GM12878 (cell line): Measurements from ENCODE around the gene CCL16. TPM values are rescaled to one million over a fixed set of nuclear protein-coding genes. Genes with fewer than 3 reads are reported as not detected.

Experiments
- ATAC-seq: fragments of 200-7000 bp; cut with Tn5 transposase; 3 replicates; pipeline ENCODE4 v1.9.1; 2020; ENCODE audit warnings: mild to moderate bottlenecking, moderate library complexity
- BruUV-seq: library from RNA; stranded (reverse); fragments of 400-500 nt; replicated peaks from 2 replicates; lab custom pipeline; 2021; lab: Mats Ljungman, UMichigan
- CTCF ChIA-PET: fragments of 300-600 bp; sonication (Branson Sonifier 250); formaldehyde crosslinking; extraction: SDS; loops from one replicate; lab custom pipeline; 2021; ENCODE audit warnings: inconsistent platforms; lab: Yijun Ruan, JAX
- POLR2A ChIA-PET: fragments of 350-600 bp; formaldehyde crosslinking; extraction: SDS; loops from one replicate; lab custom pipeline; 2021; ENCODE audit warnings: inconsistent platforms; lab: Charles Lee
- RAD21 ChIA-PET: fragments of 300-600 bp; sonication (Branson Sonifier 250); formaldehyde crosslinking; loops from one replicate; lab custom pipeline; 2023; ENCODE audit warnings: antibody characterized with exemption; ENCODE audit not compliant: unreplicated experiment; lab: Charles Lee
- SMC1A ChIA-PET: fragments of 300-600 bp; sonication (Branson Sonifier 250); formaldehyde crosslinking; loops from one replicate; lab custom pipeline; 2023; ENCODE audit not compliant: unreplicated experiment, uncharacterized antibody; lab: Charles Lee
- DNase-seq: peaks from one replicate; pipeline ENCODE4 v3.0.0-alpha.2; 2011; ENCODE audit warnings: low read depth, low spot score
- FAIRE-seq: peaks from 3 replicates; lab custom pipeline; 2011; peaks lifted over from hg19 to GRCh38; lab: Jason Lieb, UNC
- H2AFZ ChIP-seq: 2 replicates; pipeline ENCODE4 v1.6.0; 2011; ENCODE audit warnings: low read depth, low read length, control low read depth; ENCODE audit not compliant: control insufficient read depth
- H3K27ac ChIP-seq: 2 replicates; pipeline ENCODE4 v1.5.1; 2011; ENCODE audit warnings: control low read depth; ENCODE audit not compliant: control insufficient read depth, insufficient read depth
- H3K27me3 ChIP-seq, 2 experiments: replicated peaks in 1 of 2; 2 replicates each; pipeline versions ENCODE4 v1.6.0 to v1.6.1; 2011; ENCODE audit warnings: low read length in 1 of 2; ENCODE audit not compliant: control insufficient read depth in 2 of 2, insufficient read depth in 2 of 2
- H3K36me3 ChIP-seq, 2 experiments: 2 replicates each; pipeline ENCODE4 v1.5.1; 2011; ENCODE audit warnings: low read length in 1 of 2; ENCODE audit not compliant: control insufficient read depth in 2 of 2, insufficient read depth in 2 of 2
- H3K4me1 ChIP-seq: 2 replicates; pipeline ENCODE4 v1.6.1; 2011; ENCODE audit warnings: mild to moderate bottlenecking, low read length, moderate library complexity, mixed read lengths; ENCODE audit not compliant: control insufficient read depth, insufficient read depth
- H3K4me2 ChIP-seq: 2 replicates; pipeline ENCODE4 v1.6.0; 2011; ENCODE audit warnings: control low read depth; ENCODE audit not compliant: control insufficient read depth, insufficient read depth
- H3K4me3 ChIP-seq: fragments of 200-600 bp; sonication (generic); 2 replicates; pipeline ENCODE4 v1.5.1; 2016
- H3K79me2 ChIP-seq: 2 replicates; pipeline ENCODE4 v1.6.0; 2011; ENCODE audit warnings: low read length; ENCODE audit not compliant: control insufficient read depth, insufficient read depth
- H3K9ac ChIP-seq: 2 replicates; pipeline ENCODE4 v1.8.0; 2011; ENCODE audit warnings: low read length, control low read depth, mixed read lengths; ENCODE audit not compliant: control insufficient read depth, insufficient read depth
- H3K9me3 ChIP-seq: replicated peaks from 3 replicates; pipeline ENCODE4 v1.5.1; 2011; ENCODE audit warnings: mild to moderate bottlenecking, low read length; ENCODE audit not compliant: control insufficient read depth, insufficient read depth
- H4K20me1 ChIP-seq: 2 replicates; pipeline ENCODE4 v1.6.0; 2011; ENCODE audit not compliant: control insufficient read depth, insufficient read depth
- CBFB ChIP-seq: IDR thresholded peaks from 2 replicates; pipeline ENCODE4 v1.6.1; 2016; ENCODE audit warnings: antibody characterized with exemption, low read depth
- CBX3 ChIP-seq: fragments of 200-600 bp; sonication (generic); IDR thresholded peaks from 2 replicates; pipeline ENCODE4 v1.6.1; 2016; ENCODE audit warnings: low read depth, borderline replicate concordance
- FOS ChIP-seq: IDR thresholded peaks from 3 replicates; pipeline ENCODE4 v1.6.1; 2011; ENCODE audit warnings: borderline replicate concordance; ENCODE audit not compliant: insufficient read length; ENCODE audit errors: extremely low read depth
- RAD21 ChIP-seq: IDR thresholded peaks from 2 replicates; pipeline ENCODE4 v1.6.1; 2011; ENCODE audit warnings: mild to moderate bottlenecking, low read depth, low read length, moderate library complexity; ENCODE audit not compliant: insufficient read depth
- RB1 ChIP-seq: fragments of 450-650 bp; formaldehyde crosslinking; IDR thresholded peaks from 2 replicates; pipeline ENCODE4 v1.6.1; 2017; ENCODE audit warnings: mild to moderate bottlenecking, borderline replicate concordance
- RBBP5 ChIP-seq: fragments of 200-600 bp; sonication (generic); conservative IDR thresholded peaks from 2 replicates; pipeline ENCODE4 v1.6.1; 2016
- RUNX3 ChIP-seq: IDR thresholded peaks from 2 replicates; pipeline ENCODE4 v1.6.1; 2012; ENCODE audit warnings: low read length, inconsistent platforms
- SIX5 ChIP-seq: IDR thresholded peaks from 2 replicates; pipeline ENCODE4 v1.6.1; 2011; ENCODE audit warnings: mild to moderate bottlenecking, low read depth, low read length, moderate library complexity; ENCODE audit not compliant: severe bottlenecking
- SMAD5 ChIP-seq: IDR thresholded peaks from 2 replicates; pipeline ENCODE4 v1.6.1; 2016; ENCODE audit warnings: antibody characterized with exemption, low read depth
- SMC3 ChIP-seq: IDR thresholded peaks from 2 replicates; pipeline ENCODE4 v1.6.1; 2011; ENCODE audit warnings: low read length, improper control_type of control experiment, borderline replicate concordance
- TAF1 ChIP-seq: IDR thresholded peaks from 2 replicates; pipeline ENCODE4 v1.6.1; 2011; ENCODE audit warnings: mild to moderate bottlenecking, low read depth, low read length, borderline replicate concordance
- ZNF687 ChIP-seq: fragments of 450-650 bp; IDR thresholded peaks from 2 replicates; pipeline ENCODE4 v1.6.1; 2017; ENCODE audit warnings: mild to moderate bottlenecking, moderate library complexity
- WGBS: methylation state at CpG from one replicate; pipeline ENCODE4 v1.1.6; 2016; ENCODE audit warnings: low lambda C conversion rate; ENCODE audit not compliant: insufficient replicate concordance, insufficient coverage; ENCODE audit errors: missing lambda C conversion rate; 5-methylcytosine and 5-hydroxymethylcytosine counted together
- in situ Hi-C: fragments of 300-500 bp; cut with MboI; formaldehyde crosslinking; loops from 9 replicates; pipeline ENCODE4 v1.14.3; 2018; ENCODE audit warnings: mixed read lengths
- intact Hi-C: fragments of 100-400 bp; cut with micrococcal nuclease; formaldehyde crosslinking; loops from one replicate; pipeline ENCODE4 v1.14.2; 2022; ENCODE audit not compliant: unreplicated experiment
- polyA plus RNA-seq, 11 experiments: library from polyadenylated mRNA; depleted of rRNA in 4 of 11; unstranded in 6 of 11; stranded (reverse) in 5 of 11; fragments of >200 nt; fragmentation: Nextera tagmentation in 4 of 11; fragmentation: Illumina TruSeq in 1 of 11; extraction: Ambion mirVana in 4 of 11; extraction: Trizol in 1 of 11; gene quantifications; 1 replicate in 1 of 11; 2 replicates in 10 of 11; pipeline versions ENCODE4 v1.2.1 to v1.2.3, GENCODE V29; 2011 to 2016; ENCODE audit warnings: inconsistent platforms in 2 of 11, missing spikeins in 2 of 11, low read depth in 1 of 11
- total RNA-seq, 4 experiments: library from RNA; depleted of rRNA in 3 of 4; stranded (reverse); fragments of >200 nt in 3 of 4; fragmentation: Illumina TruSeq in 1 of 4; extraction: Trizol in 1 of 4; gene quantifications; 2 replicates each; pipeline versions ENCODE4 v1.2.1 to v1.2.3, GENCODE V29; 2013 to 2021
- TF ChIP-seq, protein P1 (sequence below), 3 experiments: IDR thresholded peaks in 2 of 3; conservative IDR thresholded peaks in 1 of 3; 2 replicates each; pipeline ENCODE4 v1.5.1; 2011; ENCODE audit warnings: low read depth in 3 of 3, low read length in 3 of 3, mild to moderate bottlenecking in 3 of 3, control low read depth in 2 of 3, moderate library complexity in 2 of 3, inconsistent platforms in 1 of 3, mixed read lengths in 1 of 3; ENCODE audit not compliant: control insufficient read depth in 2 of 3, insufficient read depth in 1 of 3; ENCODE audit errors: extremely low read depth in 1 of 3

Gene CCL16
- total and polyA plus RNA-seq, 10 of the 15 experiments (the other 5 are each of a cell fraction or from before 2014, with no cell fraction given) = not detected

DNA sequence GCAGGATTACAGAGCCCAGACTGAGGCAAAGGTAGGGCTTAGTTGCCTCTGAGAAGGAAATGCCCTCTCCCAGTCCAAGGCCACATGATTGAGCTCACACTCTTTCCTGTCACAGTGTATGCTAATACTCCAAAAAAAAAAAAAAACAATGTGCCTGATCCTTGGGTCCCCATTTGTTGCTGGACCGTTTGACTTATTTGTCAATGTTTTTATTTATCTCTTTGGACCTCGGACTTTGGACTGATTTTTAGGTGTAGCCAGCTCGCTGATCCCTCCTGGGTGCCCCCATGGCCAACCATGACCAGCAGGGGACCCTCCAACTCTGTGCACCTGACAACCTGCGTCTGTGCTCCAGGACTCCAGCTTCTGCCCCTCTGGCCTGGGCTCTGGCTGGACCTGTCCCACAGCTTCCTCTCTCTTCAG is 622 bp upstream of the CCL16 start (continued):
- TF ChIP-seq, protein P1, sequence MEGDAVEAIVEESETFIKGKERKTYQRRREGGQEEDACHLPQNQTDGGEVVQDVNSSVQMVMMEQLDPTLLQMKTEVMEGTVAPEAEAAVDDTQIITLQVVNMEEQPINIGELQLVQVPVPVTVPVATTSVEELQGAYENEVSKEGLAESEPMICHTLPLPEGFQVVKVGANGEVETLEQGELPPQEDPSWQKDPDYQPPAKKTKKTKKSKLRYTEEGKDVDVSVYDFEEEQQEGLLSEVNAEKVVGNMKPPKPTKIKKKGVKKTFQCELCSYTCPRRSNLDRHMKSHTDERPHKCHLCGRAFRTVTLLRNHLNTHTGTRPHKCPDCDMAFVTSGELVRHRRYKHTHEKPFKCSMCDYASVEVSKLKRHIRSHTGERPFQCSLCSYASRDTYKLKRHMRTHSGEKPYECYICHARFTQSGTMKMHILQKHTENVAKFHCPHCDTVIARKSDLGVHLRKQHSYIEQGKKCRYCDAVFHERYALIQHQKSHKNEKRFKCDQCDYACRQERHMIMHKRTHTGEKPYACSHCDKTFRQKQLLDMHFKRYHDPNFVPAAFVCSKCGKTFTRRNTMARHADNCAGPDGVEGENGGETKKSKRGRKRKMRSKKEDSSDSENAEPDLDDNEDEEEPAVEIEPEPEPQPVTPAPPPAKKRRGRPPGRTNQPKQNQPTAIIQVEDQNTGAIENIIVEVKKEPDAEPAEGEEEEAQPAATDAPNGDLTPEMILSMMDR (IDR thresholded peaks at IDR 0.05 in 2 of 3, conservative IDR thresholded peaks at IDR 0.05 in 1 of 3; ENCODE audit: control insufficient read depth in 2 of 3, extremely low read depth in 1 of 3, insufficient read depth in 1 of 3, low read depth in 3 of 3, low read length in 3 of 3) = peak; percentile 36 to 46 (median 39); a peak in 5 of 6 replicates
- no peak for TF ChIP-seq ZNF687

DNA sequence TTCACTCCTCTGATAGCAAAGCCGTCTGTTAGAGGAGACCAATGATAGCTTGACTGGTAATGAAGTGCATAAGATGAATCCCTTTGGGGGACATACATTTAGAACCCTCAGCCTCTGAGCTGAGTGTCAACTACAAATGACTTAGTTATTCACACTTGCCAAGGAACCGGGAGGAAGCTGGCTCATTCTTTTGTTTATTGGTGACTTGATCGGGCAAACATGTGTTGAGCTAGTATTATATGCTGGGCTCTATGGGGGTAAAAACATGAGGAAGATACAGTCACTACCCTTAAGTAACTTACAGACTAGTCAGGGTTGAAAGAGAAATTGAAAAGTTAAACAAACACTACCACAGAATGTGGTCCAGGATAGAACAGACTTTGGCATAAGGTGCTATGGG is 3.0 kb downstream of the CCL16 start:
- WGBS = 67% methylated on average over 3 of the region's 3 CpGs
- BruUV-seq = no TSS peak
- Histone ChIP-seq H3K9ac (no peak overlapping the region), H3K27ac (no peak overlapping the region), H2AFZ (no peak overlapping the region), H3K9me3 (no peaks in the 10 kb centered on the region; the same call in 1 of the 3 replicates), H3K36me3 (no peaks in the 10 kb centered on the region), H3K4me1 (peaks cover 6% of the 10 kb centered on the region; the same call in 1 of the 2 replicates), H3K79me2 (no peaks in the 10 kb centered on the region), H4K20me1 (no peaks in the 10 kb centered on the region), H3K4me2 (no peak overlapping the region), H3K27me3 (no peaks in the 10 kb centered on the region), H3K4me3 (no peak overlapping the region)
- in situ Hi-C loops (no loop called here), intact Hi-C loops (no loop called here)
- no peak for TF ChIP-seq RUNX3
- no peak for TF ChIP-seq SMAD5
- TF ChIP-seq RAD21 = no peak
- no peak for TF ChIP-seq CBX3
- no peak for TF ChIP-seq SIX5
- TF ChIP-seq SMC3 = no peak
- TF ChIP-seq FOS = no peak
- no peak for TF ChIP-seq RB1
- TF ChIP-seq TAF1 = no peak
- TF ChIP-seq CBFB = no peak
- TF ChIP-seq RBBP5 = no peak
- ChIA-PET CTCF (interaction anchor here (0.7 to 19.0 kb wide), 12 partner anchors 9 to 505 kb away, joined by 3 to 622 read pairs (median 4); partner anchors contain the start of genes CCL18 and CCL3), POLR2A (interaction anchor here (1.2 to 1.3 kb wide), 2 partner anchors 94 to 172 kb away, joined by 3 to 5 read pairs; no protein-coding TSS in a partner anchor), SMC1A (interaction anchor here (0.6 to 17.2 kb wide), 21 partner anchors 9 to 706 kb away, joined by 3 to 485 read pairs (median 4); partner anchors contain the start of genes CCL14, CCL3 and CCL4), RAD21 (interaction anchor here (1.1 to 17.2 kb wide), 9 partner anchors 9 to 170 kb away, joined by 4 to 342 read pairs (median 8); partner anchors contain the start of gene CCL3)
- DNase-seq = no peak
- FAIRE-seq = no peak
- ATAC-seq = no peak
